Mucosa of descending colon (tissue), 3 donors: Measurements from ENCODE around the gene PLD5. TPM values are rescaled to one million over a fixed set of nuclear protein-coding genes. Genes with fewer than 3 reads are reported as not detected.
"Not testable (repeated sequence)": the region's sequence is repeated elsewhere in the genome, so short reads cannot be mapped to it uniquely, and the experiment has no call there.

Source experiments
- ATAC-seq: fragments of 200-7000 bp; cut with Tn5 transposase; one replicate; pipeline ENCODE4 v1.9.1; 2020; ENCODE audit warnings: mild to moderate bottlenecking, moderate library complexity
- DNase-seq, 3 donors: peaks; one replicate each; pipeline ENCODE4 v3.0.0-alpha.2; 2020
- H3K36me3 ChIP-seq: fragments of 200-600 bp; one replicate; pipeline ENCODE4 v1.8.0; 2021; ENCODE audit warnings: low read depth, mild to moderate bottlenecking
- H3K4me1 ChIP-seq: fragments of 200-600 bp; one replicate; pipeline ENCODE4 v1.8.0; 2021; ENCODE audit warnings: low read depth, mild to moderate bottlenecking
- H3K4me3 ChIP-seq: fragments of 200-600 bp; one replicate; pipeline ENCODE4 v1.8.0; 2021; ENCODE audit warnings: mild to moderate bottlenecking
- H3K9me3 ChIP-seq: fragments of 200-600 bp; one replicate; pipeline ENCODE4 v1.8.0; 2021; ENCODE audit warnings: mild to moderate bottlenecking
- intact Hi-C, 2 donors: fragments of 100-400 bp; cut with DNase I in 1 of 2; cut with micrococcal nuclease in 1 of 2; formaldehyde crosslinking; loops; one replicate each; pipeline versions ENCODE4 v1.11.0 to v1.11.1; 2022; cut with DNase I, micrococcal nuclease
- total RNA-seq, 3 donors: library from RNA; stranded (reverse); fragmentation: NEBNext Ultra II Directional in 2 of 3; extraction: Animal tissue kit (Norgen Biotek cat#: 25700) in 2 of 3; gene quantifications; one replicate each; pipeline versions ENCODE4 v1.2.1 to v1.2.4, GENCODE V29; 2021 to 2023
- TF ChIP-seq, protein P1 (sequence below): fragments of 200-600 bp; IDR thresholded peaks from one replicate; pipeline ENCODE4 v1.8.0; 2022; ENCODE audit warnings: antibody characterized with exemption, mild to moderate bottlenecking
- donor health status: DM: no; HTN: no; CAD: no; lungs with moderate emphysema.
- donor health status: DM: no; HTN: no; CAD: no.
- donor health status: DM: no; HTN: yes; CAD: no.

Gene PLD5
- total RNA-seq, 3 donors from 2014 or later: 0.54 TPM; not detected in 2

DNA sequence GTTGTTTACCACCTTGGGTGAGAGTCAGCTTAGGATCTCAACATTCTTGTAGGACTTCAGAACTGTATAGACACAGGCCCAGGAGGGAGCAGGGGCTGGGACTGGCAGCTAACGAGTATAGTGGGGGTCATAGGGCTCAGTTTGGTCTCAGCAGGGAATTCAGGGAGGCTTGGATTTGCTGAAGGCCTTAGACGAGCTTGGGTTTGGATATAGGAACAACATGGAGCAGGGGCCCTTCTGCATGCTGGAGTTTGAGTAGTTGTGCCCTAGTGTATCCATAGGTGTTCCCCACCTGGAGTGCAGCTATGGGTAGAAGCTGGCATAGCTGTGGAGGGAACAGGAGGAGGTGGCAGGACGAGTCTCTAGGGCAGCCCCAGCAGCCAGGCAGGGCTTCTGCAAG is 462.2 kb downstream of the PLD5 start:
- peaks cover 3% of the 10 kb centered on the region for H3K9me3 ChIP-seq
- H3K36me3 ChIP-seq: no peaks in the 10 kb centered on the region
- DNase-seq (no peak), ATAC-seq (no peak)
- H3K4me1 ChIP-seq: no peaks in the 10 kb centered on the region
- intact Hi-C loops: no loop called here
- TF ChIP-seq, protein P1, sequence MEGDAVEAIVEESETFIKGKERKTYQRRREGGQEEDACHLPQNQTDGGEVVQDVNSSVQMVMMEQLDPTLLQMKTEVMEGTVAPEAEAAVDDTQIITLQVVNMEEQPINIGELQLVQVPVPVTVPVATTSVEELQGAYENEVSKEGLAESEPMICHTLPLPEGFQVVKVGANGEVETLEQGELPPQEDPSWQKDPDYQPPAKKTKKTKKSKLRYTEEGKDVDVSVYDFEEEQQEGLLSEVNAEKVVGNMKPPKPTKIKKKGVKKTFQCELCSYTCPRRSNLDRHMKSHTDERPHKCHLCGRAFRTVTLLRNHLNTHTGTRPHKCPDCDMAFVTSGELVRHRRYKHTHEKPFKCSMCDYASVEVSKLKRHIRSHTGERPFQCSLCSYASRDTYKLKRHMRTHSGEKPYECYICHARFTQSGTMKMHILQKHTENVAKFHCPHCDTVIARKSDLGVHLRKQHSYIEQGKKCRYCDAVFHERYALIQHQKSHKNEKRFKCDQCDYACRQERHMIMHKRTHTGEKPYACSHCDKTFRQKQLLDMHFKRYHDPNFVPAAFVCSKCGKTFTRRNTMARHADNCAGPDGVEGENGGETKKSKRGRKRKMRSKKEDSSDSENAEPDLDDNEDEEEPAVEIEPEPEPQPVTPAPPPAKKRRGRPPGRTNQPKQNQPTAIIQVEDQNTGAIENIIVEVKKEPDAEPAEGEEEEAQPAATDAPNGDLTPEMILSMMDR: no peak
- H3K4me3 ChIP-seq: no peak overlapping the region

DNA sequence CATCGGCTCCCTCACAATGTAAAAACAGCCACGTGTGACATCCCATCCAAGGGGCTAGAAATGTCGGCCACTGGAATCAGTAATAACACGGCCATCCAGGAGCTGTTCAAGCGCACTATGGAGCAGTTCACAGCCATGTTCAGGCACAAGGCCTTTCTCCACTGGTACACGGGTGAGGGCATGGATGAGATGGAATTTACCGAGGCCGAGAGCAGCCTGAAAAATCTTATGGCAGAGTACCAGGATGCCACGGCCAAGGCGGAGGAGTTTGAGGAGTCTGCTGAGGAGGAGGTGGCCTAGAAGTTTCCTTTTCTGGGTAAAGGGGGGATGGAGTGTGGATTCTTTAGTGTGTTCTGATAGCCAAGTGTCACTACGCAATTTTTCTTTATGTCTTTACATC is 464.5 kb downstream of the PLD5 start:
- no peak for ATAC-seq
- H3K4me1 ChIP-seq: no peaks in the 10 kb centered on the region
- DNase-seq: no peak
- TF ChIP-seq, protein P1: no peak
- intact Hi-C loops: no loop called here
- H3K9me3 ChIP-seq: peaks cover 3% of the 10 kb centered on the region
- H3K36me3 ChIP-seq: no peaks in the 10 kb centered on the region
- H3K4me3 ChIP-seq: no peak overlapping the region

DNA sequence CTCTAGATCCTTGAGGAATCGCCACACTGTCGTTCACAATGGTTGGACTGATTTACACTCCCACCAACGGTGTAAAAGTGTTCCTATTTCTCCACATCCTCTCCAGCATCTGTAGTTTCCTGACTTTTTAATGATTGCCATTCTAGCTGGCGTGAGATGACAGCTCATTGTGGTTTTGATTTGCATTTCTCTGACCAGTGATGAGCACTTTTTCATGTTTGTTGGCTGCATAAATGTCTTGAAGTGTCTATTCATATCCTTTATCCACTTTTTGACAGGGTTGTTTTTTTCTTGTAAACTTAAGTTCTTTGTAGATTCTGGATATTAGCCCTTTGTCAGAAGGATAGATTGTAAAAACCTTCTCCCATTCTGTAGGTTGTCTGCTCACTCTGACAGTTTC is 465.9 kb downstream of the PLD5 start:
- H3K4me1 ChIP-seq, intact Hi-C loops, H3K4me3 ChIP-seq, ATAC-seq, H3K9me3 ChIP-seq, H3K36me3 ChIP-seq, DNase-seq: not testable (repeated sequence)

DNA sequence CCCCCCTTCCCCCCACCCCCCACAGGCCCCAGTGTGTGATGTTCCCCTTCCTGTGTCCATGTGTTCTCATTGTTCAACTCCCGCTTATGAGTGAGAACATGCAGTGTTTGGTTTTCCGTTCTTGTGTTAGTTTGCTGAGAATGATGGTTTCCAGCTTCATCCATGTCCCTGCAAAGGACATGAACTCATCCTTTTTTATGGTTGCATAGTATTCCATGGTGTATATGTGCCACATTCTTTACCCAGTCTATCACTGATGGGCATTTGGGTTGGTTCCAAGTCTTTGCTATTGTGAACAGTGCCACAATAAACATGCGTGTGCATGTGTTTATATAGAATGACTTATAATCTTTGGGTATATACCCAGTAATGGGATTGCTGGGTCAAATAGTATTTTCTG is 466.3 kb downstream of the PLD5 start:
- DNase-seq, intact Hi-C loops, H3K36me3 ChIP-seq, H3K4me1 ChIP-seq, H3K4me3 ChIP-seq, H3K9me3 ChIP-seq, ATAC-seq: not testable (repeated sequence)

DNA sequence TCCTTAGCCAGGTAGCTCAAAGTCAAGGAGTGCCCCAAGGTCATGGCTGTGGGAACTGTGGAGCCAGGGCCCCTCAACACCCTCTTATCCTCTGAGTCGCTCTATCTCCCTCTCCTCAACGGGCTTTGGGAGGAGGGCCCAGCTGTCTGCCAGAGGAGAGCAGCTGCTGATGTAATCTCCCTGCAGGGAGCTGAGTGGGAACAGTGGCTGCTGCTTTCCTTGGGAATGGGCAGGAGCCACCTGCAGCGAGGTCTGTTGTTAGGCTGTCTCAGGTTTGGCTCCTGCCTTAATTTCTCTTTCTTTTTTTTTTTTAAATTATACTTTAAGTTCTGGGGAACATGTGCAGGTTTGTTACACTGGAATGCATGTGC is 466.8 kb downstream of the PLD5 start:
- no peaks in the 10 kb centered on the region for H3K36me3 ChIP-seq
- intact Hi-C loops: no loop called here
- no peaks in the 10 kb centered on the region for H3K4me1 ChIP-seq
- peaks cover 3% of the 10 kb centered on the region for H3K9me3 ChIP-seq
- TF ChIP-seq, protein P1: no peak
- no peak for DNase-seq
- H3K4me3 ChIP-seq: no peak overlapping the region
- ATAC-seq: no peak

DNA sequence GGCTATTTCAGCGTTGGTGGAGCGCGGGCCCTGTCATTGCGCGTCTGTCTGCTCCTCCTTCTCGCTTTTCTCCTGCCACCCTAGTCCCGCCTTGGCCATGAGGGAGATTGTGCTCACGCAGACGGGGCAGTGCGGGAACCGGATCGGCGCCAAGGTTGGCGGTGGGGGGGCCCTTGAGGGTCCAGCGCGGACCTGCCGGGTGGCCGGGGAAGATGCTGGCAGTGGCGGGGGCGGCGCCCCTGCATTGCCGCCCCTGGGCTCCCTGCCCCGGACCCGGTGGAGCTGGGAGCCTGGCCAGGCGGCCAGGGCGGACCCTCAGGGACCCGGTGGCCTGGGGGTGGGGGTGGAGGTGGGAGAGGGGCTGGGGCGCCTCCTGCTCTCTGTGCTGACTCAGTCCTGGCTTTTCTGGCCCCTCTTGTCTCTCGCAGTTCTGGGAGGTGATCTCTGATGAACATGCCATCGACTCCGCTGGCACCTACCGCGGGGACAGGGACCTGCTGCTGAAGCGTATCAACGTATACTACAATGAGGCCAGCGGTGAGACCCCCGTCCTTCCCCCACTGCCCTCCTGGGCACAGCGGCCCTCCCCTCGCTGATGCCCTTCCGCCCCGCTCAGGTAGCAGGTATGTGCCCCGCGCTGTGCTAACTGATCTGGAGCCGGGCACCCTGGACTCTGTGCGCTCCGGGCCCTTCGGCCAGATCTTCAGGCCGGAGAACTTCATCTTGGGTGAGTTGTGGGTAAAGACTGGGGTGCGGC is 467.3 kb downstream of the PLD5 start:
- DNase-seq: no peak
- H3K4me3 ChIP-seq: no peak overlapping the region
- TF ChIP-seq, protein P1: no peak
- ATAC-seq: no peak
- H3K36me3 ChIP-seq: no peaks in the 10 kb centered on the region
- no peaks in the 10 kb centered on the region for H3K4me1 ChIP-seq
- intact Hi-C loops: no loop called here
- H3K9me3 ChIP-seq: peaks cover 3% of the 10 kb centered on the region
